ENCODE results near the gene FCER1G.
A peak's percentile ranks its signal among the peaks of the same experiment; 100 is the strongest.

FCER1G gene

GRCh38 chr1:161200421-161200991 lies 14.6 kb upstream of the FCER1G start:
- Histone ChIP-seq H3K4me3 (ENCODE audit: insufficient read depth, low read length, poor library complexity, severe bottlenecking) (no peak overlapping the region), H3K27ac (ENCODE audit: low read depth, low read length) (no peak overlapping the region), H3K79me2 (ENCODE audit: insufficient read depth, low read length) (peaks cover 10% of the 10 kb centered on the region), H3K9me3 (ENCODE audit: insufficient read depth, low read length) (no peaks in the 10 kb centered on the region), H3K9ac (ENCODE audit: low read length) (no peak overlapping the region), H4K20me1 (ENCODE audit: low read depth, low read length) (no peaks in the 10 kb centered on the region), H3K9me2 (replicated peaks; ENCODE audit: insufficient read depth, low read length) (no peaks in the 10 kb centered on the region), H2AFZ (ENCODE audit: low read depth, low read length, severe bottlenecking) (no peak overlapping the region), H3K36me3 (ENCODE audit: low read length) (no peaks in the 10 kb centered on the region), H3F3A (ENCODE audit: insufficient read depth) (no peaks in the 10 kb centered on the region), H3K27me3 (ENCODE audit: low read length) (no peaks in the 10 kb centered on the region), H3K4me2 (ENCODE audit: low read depth, low read length, poor library complexity, severe bottlenecking) (no peak overlapping the region)
- TF ChIP-seq EZH2phosphoT487 (conservative IDR thresholded peaks at IDR 0.05; ENCODE audit: low read length) (no peak), CTCF (IDR thresholded peaks at IDR 0.05; ENCODE audit: insufficient read depth, low read length, poor library complexity, severe bottlenecking) (no peak)

GRCh38 chr1:161200992-161201835 lies 13.9 kb upstream of the FCER1G start:
- H3K9me3 ChIP-seq (ENCODE audit: insufficient read depth, low read length) = no peaks in the 10 kb centered on the region
- H3K27me3 ChIP-seq (ENCODE audit: low read length) = no peaks in the 10 kb centered on the region
- H3K4me2 ChIP-seq (ENCODE audit: low read depth, low read length, poor library complexity, severe bottlenecking) = peak overlapping the region; percentile 35
- H3K9ac ChIP-seq (ENCODE audit: low read length) = no peak overlapping the region
- H3K27ac ChIP-seq (ENCODE audit: low read depth, low read length) = no peak overlapping the region
- H3K4me3 ChIP-seq (ENCODE audit: insufficient read depth, low read length, poor library complexity, severe bottlenecking) = no peak overlapping the region
- no peaks in the 10 kb centered on the region for H4K20me1 ChIP-seq (ENCODE audit: low read depth, low read length)
- H3F3A ChIP-seq (ENCODE audit: insufficient read depth) = no peaks in the 10 kb centered on the region
- peaks cover 10% of the 10 kb centered on the region for H3K79me2 ChIP-seq (ENCODE audit: insufficient read depth, low read length)
- TF ChIP-seq EZH2phosphoT487 (conservative IDR thresholded peaks at IDR 0.05; ENCODE audit: low read length) = no peak
- peak overlapping the region; percentile 93 for H2AFZ ChIP-seq (ENCODE audit: low read depth, low read length, severe bottlenecking)
- H3K36me3 ChIP-seq (ENCODE audit: low read length) = no peaks in the 10 kb centered on the region
- no peaks in the 10 kb centered on the region for H3K9me2 ChIP-seq (replicated peaks; ENCODE audit: insufficient read depth, low read length)

GRCh38 chr1:161201836-161202712 lies 13.0 kb upstream of the FCER1G start, which contains the start of gene NDUFS2:
TSS of gene NDUFS2 (plus strand) at chr1:161202367. CDS start at chr1:161202386, 19 bp downstream.
- no peaks in the 10 kb centered on the region for H3K27me3 ChIP-seq (ENCODE audit: low read length)
- peak within 1 kb of the TSS; percentile 93 for H2AFZ ChIP-seq (ENCODE audit: low read depth, low read length, severe bottlenecking)
- no peaks in the 10 kb centered on the region for H4K20me1 ChIP-seq (ENCODE audit: low read depth, low read length)
- H3K9me3 ChIP-seq (ENCODE audit: insufficient read depth, low read length) = no peaks in the 10 kb centered on the region
- peak within 1 kb of the TSS; percentile 75 for H3K9ac ChIP-seq (ENCODE audit: low read length)
- peak within 1 kb of the TSS; percentile 77 for H3K4me2 ChIP-seq (ENCODE audit: low read depth, low read length, poor library complexity, severe bottlenecking)
- H3F3A ChIP-seq (ENCODE audit: insufficient read depth) = no peaks in the 10 kb centered on the region
- no peaks in the 10 kb centered on the region for H3K36me3 ChIP-seq (ENCODE audit: low read length)
- peaks cover 10% of the 10 kb centered on the region for H3K79me2 ChIP-seq (ENCODE audit: insufficient read depth, low read length)
- TF ChIP-seq CTCF (IDR thresholded peaks at IDR 0.05; ENCODE audit: insufficient read depth, low read length, poor library complexity, severe bottlenecking) (peak; percentile 18), EZH2phosphoT487 (conservative IDR thresholded peaks at IDR 0.05; ENCODE audit: low read length) (no peak)
- H3K4me3 ChIP-seq (ENCODE audit: insufficient read depth, low read length, poor library complexity, severe bottlenecking) = peak within 1 kb of the TSS; percentile 71
- H3K9me2 ChIP-seq (replicated peaks; ENCODE audit: insufficient read depth, low read length) = no peaks in the 10 kb centered on the region
- H3K27ac ChIP-seq (ENCODE audit: low read depth, low read length) = peak within 1 kb of the TSS; percentile 48

Measured in SU-DHL-6 (cell line).